SHP77 (cell line): Measurements from ENCODE around the gene LGI2.
"Not testable (repeated sequence)": the region's sequence is repeated elsewhere in the genome, so short reads cannot be mapped to it uniquely, and the experiment has no call there.

ENCODE experiments used
- DNase-seq, 2 experiments: peaks; one replicate each; lab custom pipeline; 2025; lab: John Stamatoyannopoulos, UW

The LGI2 gene, protein sequence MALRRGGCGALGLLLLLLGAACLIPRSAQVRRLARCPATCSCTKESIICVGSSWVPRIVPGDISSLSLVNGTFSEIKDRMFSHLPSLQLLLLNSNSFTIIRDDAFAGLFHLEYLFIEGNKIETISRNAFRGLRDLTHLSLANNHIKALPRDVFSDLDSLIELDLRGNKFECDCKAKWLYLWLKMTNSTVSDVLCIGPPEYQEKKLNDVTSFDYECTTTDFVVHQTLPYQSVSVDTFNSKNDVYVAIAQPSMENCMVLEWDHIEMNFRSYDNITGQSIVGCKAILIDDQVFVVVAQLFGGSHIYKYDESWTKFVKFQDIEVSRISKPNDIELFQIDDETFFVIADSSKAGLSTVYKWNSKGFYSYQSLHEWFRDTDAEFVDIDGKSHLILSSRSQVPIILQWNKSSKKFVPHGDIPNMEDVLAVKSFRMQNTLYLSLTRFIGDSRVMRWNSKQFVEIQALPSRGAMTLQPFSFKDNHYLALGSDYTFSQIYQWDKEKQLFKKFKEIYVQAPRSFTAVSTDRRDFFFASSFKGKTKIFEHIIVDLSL

DNA sequence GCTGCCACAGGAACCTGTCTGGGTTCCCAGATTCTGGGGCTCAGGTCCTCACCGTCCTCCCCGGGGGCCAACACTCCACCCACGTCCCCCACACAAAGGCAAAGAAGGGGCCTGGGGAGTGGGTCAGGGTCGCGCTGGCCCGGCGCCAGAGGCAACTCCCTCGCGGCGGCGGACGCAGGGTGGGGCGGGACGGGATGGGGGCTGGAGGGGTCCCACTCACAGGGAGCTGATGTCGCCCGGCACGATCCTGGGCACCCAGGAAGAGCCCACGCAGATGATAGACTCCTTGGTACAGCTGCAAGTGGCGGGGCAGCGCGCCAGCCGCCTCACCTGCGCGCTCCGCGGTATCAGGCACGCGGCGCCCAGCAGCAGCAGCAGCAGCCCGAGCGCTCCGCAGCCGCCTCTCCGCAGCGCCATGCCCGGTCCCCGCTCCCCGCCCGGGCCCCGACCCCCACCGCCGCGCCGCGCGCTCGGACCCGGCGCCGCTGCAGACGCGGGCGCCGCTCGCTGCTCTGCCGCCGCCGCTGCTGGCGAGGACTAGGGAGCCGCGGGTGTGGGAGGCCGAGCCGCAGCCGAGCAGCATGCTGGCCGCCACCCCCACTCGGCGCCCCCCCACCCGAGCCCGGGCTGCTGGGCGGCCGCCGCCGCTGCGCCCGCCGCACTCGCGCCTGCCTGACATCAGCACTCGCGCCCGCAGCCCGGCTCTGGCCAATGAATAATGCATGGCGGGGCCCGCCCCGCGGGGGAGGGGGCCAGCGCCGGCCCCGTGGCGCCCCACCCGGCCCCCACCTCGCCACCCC lies at the start of gene LGI2:
Gene LGI2, minus strand, starts transcription at position 670 of the 800 bp plus-strand sequence. Its CDS starts 253 bp downstream, at position 417.
- no peak for DNase-seq

DNA sequence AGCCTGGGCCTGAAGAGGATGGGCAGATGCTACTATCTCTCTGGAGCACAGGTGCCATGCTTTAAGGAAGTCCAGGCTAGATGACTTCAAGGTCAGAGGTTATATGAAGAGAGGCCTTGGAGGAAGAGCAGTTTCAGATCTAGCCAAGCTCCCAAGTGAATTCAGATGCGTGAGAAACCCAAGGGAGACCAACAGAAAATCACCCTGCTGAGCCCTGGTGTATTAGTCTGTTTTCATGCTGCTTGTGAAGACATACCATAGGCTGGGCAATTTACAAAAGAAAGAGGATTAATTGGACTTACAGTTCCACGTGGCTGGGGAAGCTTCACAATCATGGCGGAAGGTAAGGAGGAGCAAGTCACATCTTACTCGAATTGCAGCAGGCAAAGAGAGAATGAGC lies 47.8 kb upstream of the LGI2 start:
- no peak for DNase-seq

DNA sequence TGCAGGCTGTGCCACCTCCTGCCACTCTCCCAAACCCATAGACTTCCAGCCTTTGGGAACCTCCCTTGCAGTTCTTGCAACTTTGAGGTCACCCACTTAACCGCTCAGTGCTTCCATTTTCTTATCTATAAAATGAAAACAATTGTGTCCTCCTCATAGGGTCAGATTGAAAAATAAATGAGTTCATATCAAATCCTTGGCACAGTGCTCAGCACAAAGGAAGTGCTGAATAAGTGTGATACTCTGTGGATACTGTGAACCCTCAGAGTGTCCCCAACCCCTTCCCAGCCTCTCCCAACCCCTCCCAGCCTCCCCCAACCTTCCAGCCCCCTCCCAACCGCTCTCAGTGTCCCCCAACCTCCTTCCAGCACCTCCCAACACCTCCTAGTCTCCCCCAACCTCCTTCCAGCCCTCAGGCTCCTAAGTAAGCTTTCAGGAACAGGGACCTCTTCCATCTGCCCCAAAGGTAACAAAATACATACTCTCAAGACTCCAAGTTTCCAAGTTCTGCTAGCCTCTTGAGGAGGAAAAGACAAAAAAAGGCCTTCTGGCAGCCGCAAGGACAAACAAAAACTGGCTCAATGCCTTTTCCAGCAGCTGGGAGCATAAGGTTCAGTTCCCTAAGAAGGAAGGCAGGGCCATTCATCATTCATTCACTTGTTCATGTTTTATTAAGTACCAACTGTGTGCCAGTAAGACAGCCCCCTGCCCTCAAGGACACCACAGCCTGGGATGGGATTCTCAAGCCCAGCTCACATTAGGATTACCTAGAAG lies 46.1 kb upstream of the LGI2 start:
- no peak for DNase-seq

DNA sequence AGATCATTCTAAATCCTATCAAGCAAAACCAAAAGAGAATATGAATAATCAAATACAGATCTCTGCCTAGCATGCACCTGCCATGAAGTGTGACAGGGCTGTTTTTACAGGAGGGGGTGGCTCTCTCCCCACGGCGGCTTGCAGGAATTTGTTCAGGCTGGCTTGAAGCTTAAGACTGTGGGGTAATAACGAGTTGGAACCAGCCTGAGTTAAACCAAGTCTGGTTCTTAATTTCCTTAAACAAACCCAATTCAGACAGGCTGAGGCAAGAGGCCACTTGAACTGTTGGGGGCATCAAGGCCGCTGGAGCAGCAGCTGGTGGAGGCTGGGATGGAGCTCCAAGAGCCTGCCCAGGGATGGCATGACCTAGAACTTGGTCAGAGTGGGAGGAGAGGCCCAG lies 45.1 kb upstream of the LGI2 start:
- DNase-seq = no peak

DNA sequence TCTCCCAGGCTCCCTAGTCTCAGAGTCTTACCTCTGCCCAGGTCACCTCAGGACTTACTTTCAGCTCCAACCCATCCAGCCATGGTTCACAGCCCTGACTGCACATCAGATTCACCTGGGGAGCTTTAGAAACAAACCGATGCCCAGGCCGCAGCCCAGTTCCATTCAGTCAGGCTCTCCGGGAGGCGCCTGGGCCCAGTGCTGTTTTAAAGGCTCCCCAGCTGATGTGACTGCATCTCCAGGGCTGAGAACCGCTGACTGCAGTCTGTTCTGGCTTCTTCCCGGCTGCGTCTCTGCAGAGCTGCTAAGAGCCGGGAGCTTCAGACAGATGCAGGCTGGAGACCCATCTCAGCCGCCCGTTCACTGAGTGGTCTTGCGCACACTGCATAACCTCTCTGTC lies 44.4 kb upstream of the LGI2 start:
- no peak for DNase-seq

DNA sequence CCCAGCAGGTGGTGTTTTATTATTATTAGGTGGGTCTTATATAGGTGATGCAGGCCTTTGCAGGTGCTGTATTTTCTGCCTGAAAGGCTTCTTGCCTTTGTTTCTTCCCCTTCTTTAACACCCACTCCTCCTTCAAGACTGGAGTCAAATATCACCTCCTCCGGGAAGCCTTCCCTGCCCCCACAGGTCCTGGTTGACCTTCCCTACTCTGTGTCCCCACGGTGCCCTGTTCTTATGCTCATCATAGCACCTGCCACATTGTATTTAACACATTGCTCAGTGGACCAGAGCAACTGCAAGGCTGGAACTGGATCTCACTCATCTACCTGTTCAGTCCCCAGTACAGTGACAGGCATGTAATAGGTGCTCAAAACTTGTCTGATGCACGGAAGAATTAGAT lies 39.8 kb upstream of the LGI2 start:
- no peak for DNase-seq

DNA sequence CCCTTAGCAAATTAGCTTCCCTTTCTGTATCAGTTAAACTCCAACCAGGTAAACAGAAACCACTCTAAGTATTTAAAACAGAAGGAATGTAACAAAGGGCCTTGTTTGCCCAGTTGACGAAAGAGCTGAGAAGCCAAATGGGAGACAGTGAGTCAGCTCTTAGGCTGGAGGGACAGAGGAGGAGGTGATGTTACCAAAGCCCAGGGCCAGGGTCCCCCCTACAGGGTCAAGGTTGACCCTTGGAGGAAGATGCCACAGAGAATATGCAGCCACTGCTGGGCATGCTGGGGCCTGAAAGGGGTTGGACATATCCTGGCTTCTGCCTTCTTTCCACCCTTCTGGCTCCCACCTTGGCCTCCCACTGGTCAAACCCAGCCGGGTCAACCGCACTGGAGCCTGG lies 38.3 kb upstream of the LGI2 start:
- no peak for DNase-seq

DNA sequence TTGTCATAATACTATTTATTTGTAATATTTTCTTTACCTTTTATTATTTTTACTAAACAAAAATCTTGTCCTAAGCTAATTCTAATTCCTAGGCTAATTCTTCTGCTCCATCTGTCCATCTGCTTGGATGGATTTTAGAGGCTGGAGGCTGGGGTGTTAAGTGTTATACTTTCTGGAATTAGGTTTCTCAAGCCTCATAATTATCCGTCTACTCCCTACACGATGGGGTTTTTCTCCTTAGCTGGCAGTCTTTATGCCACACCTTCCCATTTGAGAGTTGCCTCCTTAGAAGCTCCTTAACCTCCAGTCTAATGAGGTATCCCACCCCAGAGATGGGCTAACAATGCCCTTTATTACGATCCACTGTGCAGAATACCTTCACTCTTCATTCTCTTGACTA lies 37.6 kb upstream of the LGI2 start:
- no peak for DNase-seq

DNA sequence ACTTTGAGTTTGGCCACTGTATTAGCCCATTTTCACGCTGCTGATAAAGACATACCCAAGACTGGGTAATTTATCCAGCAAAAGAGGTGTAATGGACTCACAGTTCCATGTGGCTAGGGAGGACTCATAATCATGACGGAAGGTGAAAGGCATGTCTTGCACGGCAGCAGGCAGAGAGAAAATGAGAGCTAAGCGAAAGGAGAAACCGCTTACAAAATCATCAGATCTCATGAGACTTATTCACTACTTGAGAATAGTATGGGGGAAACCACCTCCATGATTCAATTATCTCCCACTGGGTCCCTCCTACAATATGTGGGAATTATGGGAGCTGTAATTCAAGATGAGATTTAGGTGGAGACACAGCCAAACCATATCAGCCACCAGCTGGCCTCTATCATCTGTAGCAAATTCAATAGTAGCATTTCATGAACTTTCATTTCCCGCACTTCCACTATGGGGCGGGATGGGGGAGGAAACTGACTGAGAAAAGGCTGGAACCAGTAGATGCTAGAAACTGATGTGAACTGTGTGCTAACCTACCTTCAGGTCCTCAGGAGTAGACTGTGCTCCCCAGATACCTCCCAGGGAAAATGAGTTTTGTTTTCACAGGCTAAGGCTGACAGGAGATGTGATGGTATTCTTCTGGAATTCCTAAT lies 35.3 kb upstream of the LGI2 start:
- no peak for DNase-seq

DNA sequence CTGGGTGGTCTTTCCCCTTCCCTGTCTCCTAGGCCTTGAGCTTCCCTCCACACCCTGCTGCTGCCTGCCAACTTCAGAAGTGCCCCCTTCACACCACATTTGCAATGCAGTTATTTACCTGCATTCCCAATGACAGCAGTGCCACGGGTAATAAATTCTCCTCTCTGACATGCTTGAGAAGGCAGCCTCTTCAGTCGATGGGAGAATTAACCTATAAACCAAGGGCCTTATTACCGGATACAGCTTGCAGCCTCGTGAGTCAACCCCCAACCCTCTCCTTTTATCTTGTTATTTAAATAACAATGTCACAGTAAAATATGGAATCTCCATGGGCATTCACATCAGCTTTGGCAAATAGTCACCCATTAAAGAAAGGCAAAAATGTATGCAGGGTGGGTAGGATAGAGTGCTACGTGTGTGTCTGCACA lies 34.7 kb upstream of the LGI2 start:
- DNase-seq = no peak

DNA sequence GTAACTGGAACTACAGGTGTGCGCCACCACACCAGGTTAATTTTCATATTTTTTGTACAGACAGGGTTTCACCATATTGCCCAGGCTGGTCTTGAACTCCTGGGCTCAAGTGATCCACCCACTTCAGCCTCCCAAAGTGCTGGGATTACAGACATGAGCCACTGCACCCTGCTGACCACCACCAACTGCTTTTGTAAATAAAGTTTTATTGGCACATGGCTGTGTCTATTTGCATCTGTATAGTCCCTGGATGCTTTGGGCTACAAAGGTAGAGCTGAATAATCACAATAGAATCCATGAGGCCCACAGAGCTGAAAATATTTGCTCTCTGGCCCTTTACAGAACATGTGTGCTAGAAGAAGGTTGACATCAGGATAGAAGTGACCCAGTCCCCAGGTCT lies 33.7 kb upstream of the LGI2 start:
- not testable (repeated sequence) for DNase-seq

DNA sequence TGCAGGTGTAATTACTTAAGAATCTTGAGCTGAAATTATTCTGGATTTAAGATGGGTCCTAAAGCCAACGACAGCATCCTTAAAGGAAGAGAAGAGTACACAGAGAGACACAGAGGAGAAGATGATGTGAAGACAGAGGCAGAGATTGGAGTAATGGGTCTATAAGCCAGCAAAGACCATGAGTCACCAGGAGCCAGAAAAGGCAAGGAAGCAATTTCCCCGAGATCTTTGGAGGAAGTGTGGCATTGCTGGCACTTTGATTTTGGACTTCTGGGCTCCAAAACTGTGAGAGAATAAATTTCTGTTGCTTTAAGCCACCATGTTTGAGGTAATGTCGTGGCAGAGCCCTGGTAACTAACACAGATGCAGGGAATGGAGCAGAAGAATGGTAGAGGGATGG lies 32.4 kb upstream of the LGI2 start:
- no peak for DNase-seq

DNA sequence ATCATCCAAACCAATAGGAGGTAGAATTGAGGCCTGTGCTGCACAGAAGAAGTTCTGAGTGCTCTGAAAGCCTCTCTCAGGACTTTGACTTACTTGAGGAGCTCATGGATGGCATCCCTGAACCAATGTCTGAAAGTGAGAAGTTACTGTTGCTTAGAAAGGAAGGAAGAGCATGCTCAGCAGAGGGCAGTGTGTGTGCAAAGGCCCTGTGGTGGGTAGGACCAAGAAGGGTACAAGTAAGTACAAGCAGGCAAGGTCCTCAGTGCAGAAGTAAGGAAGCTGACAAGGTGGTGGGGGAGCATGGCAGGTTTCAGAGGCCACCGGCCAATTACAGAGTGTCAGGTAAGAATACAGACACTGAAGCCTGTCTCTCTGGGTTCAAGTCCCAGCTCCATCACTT lies 31.4 kb upstream of the LGI2 start:
- no peak for DNase-seq

DNA sequence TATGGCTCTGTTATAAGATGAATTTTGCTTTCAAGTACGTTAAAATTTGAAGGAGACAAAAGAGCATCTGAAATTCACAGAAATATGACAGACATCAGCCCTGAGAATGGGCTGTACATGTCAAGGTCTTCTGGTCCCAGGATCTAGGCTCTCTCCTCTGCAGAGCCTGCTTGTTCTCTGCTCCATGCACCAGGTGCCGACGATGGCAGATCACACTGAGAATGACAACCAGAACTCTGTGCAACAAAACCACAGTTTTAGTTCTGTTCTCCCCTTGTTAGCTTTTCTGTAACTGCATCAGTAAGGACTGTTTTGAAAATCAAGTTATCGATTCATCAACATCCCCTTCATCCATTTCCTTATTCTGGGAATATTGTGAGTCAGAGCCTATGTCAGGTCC lies 30.9 kb upstream of the LGI2 start:
- no peak for DNase-seq

DNA sequence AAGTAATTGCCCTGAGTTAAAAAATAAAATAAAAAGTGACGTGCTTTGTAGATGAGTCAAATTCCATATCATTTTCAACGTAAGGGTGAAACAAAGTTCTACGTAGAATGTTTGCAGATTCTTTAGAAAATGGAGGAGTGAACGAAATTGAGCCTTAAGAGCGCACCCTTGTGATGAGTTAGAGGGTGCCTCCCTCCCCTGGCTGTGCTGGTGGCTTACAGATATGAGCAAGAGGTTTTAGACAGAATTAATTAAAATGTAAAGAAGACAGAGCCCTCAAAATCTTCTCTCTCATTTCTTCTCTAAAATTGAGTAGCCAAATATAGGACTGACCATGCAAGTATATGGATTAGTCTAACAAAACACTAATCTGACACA lies 30.2 kb upstream of the LGI2 start:
- DNase-seq = no peak

DNA sequence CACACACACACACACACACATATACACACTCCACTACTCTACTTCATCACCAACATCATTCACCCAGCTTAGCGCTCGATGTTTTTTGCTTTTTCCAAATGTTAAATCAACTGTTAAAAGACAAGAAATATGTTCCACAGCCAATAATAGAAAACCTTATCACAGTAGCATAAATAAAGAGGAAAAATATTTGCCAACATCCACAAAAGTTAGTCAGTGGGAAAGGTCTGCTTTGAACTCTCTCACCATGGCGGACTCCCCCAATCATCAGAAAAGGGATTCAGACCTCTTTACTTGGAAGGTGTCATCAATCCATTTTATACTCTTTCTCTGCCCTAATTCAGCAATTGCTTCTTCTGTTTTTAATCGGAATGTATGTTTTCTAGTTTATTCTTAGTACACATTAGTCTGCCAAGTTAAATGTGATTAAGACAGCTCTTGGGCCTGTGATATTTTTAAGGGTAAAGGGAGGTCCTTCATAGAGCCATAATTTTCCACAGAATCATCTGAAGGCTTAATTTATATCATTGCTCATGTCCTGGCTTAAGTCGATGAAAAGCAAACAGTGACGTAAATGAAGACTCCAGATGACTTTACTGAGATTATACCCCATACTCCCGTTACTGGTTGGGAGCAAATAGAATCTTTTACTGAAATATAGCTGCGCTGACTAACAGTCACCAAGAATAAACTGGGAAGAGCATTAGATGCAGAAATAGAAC lies 29.7 kb upstream of the LGI2 start:
- no peak for DNase-seq

DNA sequence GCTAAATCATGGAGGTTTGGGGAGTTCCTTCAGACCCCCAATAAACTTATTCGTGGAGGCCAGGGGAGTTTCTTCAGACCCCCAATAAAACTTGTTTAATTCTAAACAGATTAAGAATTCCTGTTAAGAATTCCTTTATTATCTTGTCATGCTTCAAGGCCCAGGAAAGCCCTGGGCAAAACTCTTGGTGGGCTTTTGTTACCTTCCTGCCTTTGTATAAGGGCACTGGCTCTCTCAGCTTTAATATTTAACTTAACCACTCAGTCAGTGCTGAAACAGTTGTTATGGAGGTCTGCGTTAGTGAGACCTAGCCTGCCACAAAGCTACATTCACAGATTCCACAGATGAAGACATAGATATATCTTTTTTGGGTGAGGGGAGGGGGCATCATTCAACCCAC lies 29.0 kb upstream of the LGI2 start:
- no peak for DNase-seq

DNA sequence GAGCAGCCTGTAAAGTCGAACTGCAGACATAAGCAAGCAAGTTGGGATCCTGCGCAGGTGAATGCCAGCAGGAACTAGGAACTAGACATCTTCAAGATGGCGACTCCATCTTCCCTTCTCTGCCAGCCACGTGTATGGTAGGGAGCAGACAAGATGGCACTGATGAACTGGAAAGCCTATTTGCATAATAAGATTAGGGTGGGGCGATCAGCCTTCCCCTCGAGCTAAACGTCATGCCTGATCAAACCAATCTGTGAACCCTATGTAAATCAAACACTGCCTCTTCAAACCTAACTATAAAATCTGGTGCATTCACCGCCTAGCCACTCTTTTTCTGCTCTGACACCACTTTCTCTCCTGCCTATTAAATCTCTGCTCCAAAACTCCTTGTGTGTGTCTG lies 28.1 kb upstream of the LGI2 start:
- no peak for DNase-seq

DNA sequence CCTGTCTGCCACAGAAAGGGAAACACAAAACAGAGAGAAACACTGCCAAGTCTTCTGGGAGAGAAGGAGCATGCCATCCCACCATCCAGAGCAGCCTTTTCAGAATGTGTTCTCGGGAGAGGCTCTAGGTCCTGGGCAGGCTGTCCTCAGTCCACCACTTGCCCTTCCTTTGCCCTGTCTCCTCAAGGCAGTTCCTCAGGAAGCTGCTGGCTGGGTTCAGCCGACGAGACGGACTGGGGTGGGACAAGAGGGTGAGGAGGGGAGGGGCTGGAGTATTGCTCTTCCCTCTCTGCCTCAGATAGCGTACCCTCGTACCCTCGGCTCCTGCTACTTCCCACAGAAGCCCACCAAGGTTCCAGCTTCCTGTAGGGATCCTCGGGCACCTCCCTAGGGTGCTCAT lies 26.6 kb upstream of the LGI2 start:
- DNase-seq = no peak

DNA sequence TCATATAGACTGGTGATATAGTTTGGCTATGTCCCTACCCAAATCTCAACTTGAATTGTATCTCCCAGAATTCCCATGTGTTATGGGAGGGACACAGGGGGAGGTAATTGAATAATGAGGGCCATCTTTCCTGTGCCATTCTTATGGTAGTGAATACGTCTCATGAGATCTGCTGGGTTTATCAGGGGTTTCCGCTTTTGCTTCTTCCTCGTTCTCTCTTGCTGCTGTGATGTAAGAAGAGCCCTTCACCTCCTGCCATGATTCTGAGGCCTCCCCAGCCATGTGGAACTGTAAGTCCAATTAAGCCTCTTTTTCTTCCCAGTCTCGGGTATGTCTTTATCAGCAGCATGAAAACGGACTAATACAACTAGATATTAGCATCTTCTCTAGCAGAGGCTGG lies 21.3 kb upstream of the LGI2 start:
- not testable (repeated sequence) for DNase-seq

DNA sequence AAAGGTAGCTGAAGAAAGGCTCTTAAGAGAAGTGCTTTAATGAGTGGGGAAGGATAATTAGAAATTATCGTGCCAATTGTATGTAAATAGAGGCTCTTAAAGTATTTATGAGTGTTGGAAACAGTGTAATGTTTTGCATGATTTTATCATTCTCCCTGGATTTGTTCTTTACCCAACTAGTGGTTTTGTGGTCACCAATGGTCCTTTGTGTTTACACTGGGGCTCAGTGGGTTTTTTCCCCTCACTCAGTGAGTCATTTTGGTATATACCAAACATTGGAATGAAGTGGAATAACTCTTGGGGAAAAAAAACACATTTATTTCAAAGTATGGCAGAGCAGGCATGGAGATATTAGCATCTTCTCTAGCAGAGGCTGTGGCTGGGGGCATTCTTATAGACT lies 20.8 kb upstream of the LGI2 start:
- DNase-seq = no peak
